Tibial nerve (tissue), 4 donors: Measurements from ENCODE around the gene NDUFA1. TPM values are rescaled to one million over a fixed set of nuclear protein-coding genes. Genes with fewer than 3 reads are reported as not detected.

ENCODE experiments used
- DNase-seq, 2 donors: peaks; one replicate each; pipeline ENCODE4 v3.0.0-alpha.2; 2019; ENCODE audit warnings: low spot score in 2 of 2
- H3K27ac ChIP-seq, 4 donors: fragments of 200-600 bp; sonication (generic) in 3 of 4; one replicate each; pipeline ENCODE4 v1.5.1; 2017 to 2019; ENCODE audit warnings: mild to moderate bottlenecking in 1 of 4
- H3K27me3 ChIP-seq, 2 donors: fragments of 200-600 bp; sonication (generic) in 1 of 2; one replicate each; pipeline versions ENCODE4 v1.5.1 to v1.6.0; 2017 to 2019
- H3K36me3 ChIP-seq, 3 donors: fragments of 200-600 bp; sonication (generic); one replicate each; pipeline ENCODE4 v1.5.1; 2018 to 2019
- H3K4me1 ChIP-seq, 4 donors: fragments of 200-600 bp; sonication (generic) in 3 of 4; one replicate each; pipeline ENCODE4 v1.5.1; 2017 to 2019
- H3K4me3 ChIP-seq, 4 donors: fragments of 200-600 bp; sonication (generic) in 3 of 4; one replicate each; pipeline ENCODE4 v1.5.1; 2017 to 2019; ENCODE audit warnings: mild to moderate bottlenecking in 1 of 4, moderate library complexity in 1 of 4
- H3K9me3 ChIP-seq, 4 donors: fragments of 200-600 bp; sonication (generic) in 3 of 4; one replicate each; pipeline ENCODE4 v1.5.1; 2017 to 2019
- EP300 ChIP-seq, 2 donors: sonication (generic); formaldehyde crosslinking; IDR thresholded peaks; one replicate each; pipeline ENCODE4 v1.6.1; 2017; ENCODE audit warnings: antibody characterized with exemption in 2 of 2, mild to moderate bottlenecking in 1 of 2
- POLR2A ChIP-seq, 2 donors: fragments of 450-650 bp; IDR thresholded peaks; one replicate each; pipeline ENCODE4 v1.6.1; 2017; ENCODE audit warnings: antibody characterized with exemption in 2 of 2, mild to moderate bottlenecking in 2 of 2, moderate library complexity in 2 of 2
- WGBS, 2 donors: methylation state at CpG; one replicate each; pipeline ENCODE4 v1.1.5; 2018; 5-methylcytosine and 5-hydroxymethylcytosine counted together
- total RNA-seq, 4 donors: library from RNA; depleted of rRNA; stranded (reverse); fragments of >200 nt; gene quantifications; one replicate each; pipeline ENCODE4 v1.1.0, GENCODE V29; 2016
- TF ChIP-seq, protein P1 (sequence below), 5 experiments: fragments of 200-600 bp in 3 of 5; fragments of 450-650 bp in 2 of 5; sonication (generic) in 3 of 5; IDR thresholded peaks; one replicate each; pipeline ENCODE4 v1.5.1; 2016 to 2019; ENCODE audit warnings: antibody characterized with exemption in 5 of 5, mild to moderate bottlenecking in 3 of 5, moderate library complexity in 2 of 5

NDUFA1 gene
- total RNA-seq, 4 donors from 2014 or later = 36.3 to 50.9 (median 42.7) TPM

DNA sequence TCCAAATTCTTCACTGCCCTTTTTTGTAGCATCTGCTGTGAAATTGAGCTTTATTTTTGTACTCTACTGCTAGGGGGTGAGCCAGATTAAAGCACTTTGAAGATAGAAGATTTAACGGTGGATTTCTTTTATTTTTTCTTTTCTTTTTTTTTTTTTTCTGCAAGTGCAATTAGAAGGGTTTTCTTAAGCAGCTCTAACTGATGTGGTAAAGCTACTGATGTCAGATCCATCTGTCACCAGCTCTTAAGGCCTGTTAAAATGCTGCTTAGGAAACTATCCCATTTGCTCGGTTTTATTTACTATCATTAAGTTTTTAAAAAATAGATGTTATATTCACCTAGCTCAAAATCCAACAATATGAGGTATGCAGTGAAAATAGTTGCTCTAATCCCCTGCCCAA, 7.1 kb downstream of the NDUFA1 start:
- WGBS, 2 donors = 59 to 75% methylated on average over 2 of the region's 2 CpGs
- Histone ChIP-seq H3K27me3 (no peaks in the 10 kb centered on the region), H3K9me3 (no peaks in the 10 kb centered on the region), H3K36me3 (peaks cover 0 to 24% (median 0%) of the 10 kb centered on the region in 3 donors), H3K27ac (no peak overlapping the region), H3K4me3 (no peak overlapping the region), H3K4me1 (no peaks in the 10 kb centered on the region)
- TF ChIP-seq POLR2A (IDR thresholded peaks at IDR 0.05) (no peak), EP300 (IDR thresholded peaks at IDR 0.05) (no peak)
- TF ChIP-seq, protein P1, sequence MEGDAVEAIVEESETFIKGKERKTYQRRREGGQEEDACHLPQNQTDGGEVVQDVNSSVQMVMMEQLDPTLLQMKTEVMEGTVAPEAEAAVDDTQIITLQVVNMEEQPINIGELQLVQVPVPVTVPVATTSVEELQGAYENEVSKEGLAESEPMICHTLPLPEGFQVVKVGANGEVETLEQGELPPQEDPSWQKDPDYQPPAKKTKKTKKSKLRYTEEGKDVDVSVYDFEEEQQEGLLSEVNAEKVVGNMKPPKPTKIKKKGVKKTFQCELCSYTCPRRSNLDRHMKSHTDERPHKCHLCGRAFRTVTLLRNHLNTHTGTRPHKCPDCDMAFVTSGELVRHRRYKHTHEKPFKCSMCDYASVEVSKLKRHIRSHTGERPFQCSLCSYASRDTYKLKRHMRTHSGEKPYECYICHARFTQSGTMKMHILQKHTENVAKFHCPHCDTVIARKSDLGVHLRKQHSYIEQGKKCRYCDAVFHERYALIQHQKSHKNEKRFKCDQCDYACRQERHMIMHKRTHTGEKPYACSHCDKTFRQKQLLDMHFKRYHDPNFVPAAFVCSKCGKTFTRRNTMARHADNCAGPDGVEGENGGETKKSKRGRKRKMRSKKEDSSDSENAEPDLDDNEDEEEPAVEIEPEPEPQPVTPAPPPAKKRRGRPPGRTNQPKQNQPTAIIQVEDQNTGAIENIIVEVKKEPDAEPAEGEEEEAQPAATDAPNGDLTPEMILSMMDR (IDR thresholded peaks at IDR 0.05) = no peak
- DNase-seq = no peak

DNA sequence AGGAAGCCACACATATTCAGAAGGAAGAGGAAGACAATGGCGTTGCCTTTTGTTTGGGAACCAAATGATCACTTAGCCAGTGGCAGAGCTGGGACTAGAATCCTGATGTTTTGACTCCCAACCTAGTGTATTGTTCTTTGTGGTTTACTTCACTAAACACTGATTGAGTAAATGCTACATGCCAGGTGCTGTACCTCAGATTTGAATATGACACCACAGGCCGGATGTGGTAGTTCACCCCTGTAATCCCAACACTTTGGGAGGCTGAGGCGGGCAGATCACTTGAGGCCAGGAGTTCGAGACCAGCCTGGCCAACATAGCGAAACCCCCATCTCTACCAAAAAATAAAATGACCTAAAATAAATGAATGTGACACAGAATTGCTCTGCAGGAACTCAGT, 8.4 kb downstream of the NDUFA1 start:
- no peaks in the 10 kb centered on the region for H3K4me1 ChIP-seq
- WGBS, 2 donors = 81 to 89% methylated on average over 4 to 5 of the region's 5 CpGs
- H3K4me3 ChIP-seq = no peak overlapping the region
- TF ChIP-seq POLR2A (IDR thresholded peaks at IDR 0.05) = no peak
- TF ChIP-seq, protein P1 (IDR thresholded peaks at IDR 0.05) = no peak
- no peak for TF ChIP-seq EP300 (IDR thresholded peaks at IDR 0.05)
- H3K27me3 ChIP-seq = no peaks in the 10 kb centered on the region
- no peaks in the 10 kb centered on the region for H3K9me3 ChIP-seq
- no peak overlapping the region for H3K27ac ChIP-seq
- no peak for DNase-seq
- H3K36me3 ChIP-seq = peaks cover 0 to 24% (median 0%) of the 10 kb centered on the region in 3 donors

DNA sequence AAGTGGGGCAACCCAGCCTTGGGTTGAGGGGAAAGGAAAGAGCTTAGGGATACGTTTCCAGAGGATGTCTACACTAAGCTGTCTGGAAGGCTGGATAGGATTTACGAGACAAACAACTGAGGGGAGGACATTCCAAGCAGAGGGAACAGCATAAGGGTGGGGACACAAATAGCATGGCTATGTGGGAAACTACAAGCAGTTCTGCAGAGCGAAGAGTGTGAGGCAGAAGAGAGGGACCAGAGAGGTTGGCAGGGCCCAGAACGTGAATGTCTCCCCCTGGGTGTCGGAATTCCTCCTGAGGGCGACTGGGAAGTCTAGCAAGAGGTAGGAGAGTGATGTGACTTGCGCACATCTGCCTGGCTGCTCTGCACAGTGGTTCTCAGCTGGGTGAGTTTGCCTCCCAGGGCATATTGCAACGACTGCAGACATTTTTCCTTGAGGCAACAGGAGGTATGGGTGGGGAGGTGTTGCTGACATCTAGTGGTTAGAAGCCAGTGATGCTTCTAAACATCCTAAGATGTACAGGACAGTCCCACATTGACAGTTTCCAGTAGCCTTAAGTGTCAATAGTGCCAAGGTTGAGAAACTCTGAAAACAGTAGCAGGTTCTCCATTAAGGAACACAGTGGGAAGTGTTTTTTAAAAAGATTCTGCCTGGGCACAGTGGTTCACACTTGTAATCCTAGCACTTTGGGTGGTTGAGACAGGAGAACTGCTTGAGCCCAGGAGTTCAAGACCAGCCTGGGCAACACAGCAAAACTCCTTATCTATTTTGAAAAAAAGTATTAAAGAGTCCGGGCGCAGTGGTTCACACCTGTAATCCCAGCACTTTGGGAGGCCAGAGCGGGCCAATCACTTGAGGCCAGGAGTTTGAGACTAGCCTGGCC, 9.2 kb downstream of the NDUFA1 start:
- Histone ChIP-seq H3K4me3 (no peak overlapping the region), H3K27me3 (no peaks in the 10 kb centered on the region), H3K4me1 (no peaks in the 10 kb centered on the region), H3K9me3 (no peaks in the 10 kb centered on the region), H3K36me3 (peaks cover 0 to 18% (median 0%) of the 10 kb centered on the region in 3 donors), H3K27ac (no peak overlapping the region)
- TF ChIP-seq, protein P1 (IDR thresholded peaks at IDR 0.05) = peak; percentile 36 to 52 (median 41)
- no peak for TF ChIP-seq POLR2A (IDR thresholded peaks at IDR 0.05)
- no peak for TF ChIP-seq EP300 (IDR thresholded peaks at IDR 0.05)
- 57 to 68% methylated on average over 10 to 11 of the region's 11 CpGs for WGBS, 2 donors
- DNase-seq = peak in 1 of 2 donors; percentile 9

DNA sequence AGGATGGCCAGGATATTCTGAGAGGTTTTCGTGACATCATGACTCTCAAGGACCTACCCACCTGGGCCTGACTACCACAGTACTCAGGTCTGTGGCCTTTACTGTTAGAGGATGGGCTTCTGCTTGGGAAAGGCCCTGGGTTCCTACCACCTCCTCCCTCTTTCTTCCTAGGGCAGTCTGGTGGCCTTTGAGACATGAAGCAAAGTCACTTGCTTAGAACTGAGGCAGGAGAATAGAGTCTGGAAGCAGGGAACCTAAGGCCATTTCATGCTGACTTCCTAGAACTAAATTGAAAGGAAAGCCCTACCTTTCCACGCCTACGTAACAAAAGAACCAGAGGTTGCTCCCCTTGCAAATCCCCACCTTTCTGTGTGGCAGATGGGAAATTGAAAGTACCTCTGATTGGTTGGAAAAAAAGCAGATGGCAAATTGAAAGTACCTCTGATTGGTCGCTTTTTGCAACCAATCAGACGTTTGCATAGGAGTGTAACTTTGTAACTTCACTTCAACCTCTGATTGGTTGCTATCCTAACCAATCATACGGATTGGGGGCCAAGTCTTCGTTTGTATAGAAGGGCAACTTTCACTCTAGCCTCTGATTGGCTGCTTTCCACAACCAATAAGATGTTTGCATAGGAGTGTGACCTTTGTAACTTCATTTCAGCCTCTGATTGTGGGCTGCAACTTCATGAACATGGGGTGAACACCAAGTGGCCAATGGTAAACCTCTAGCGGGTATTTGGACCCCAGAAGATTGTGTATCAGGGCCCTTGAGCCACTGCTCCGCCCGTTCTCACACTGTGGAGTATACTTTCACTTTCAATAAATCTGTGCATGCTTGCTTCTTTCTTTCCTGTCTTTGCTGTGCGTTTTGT, 14.2 kb downstream of the NDUFA1 start:
- no peak overlapping the region for H3K4me3 ChIP-seq
- 77 to 85% methylated on average over 10 to 11 of the region's 11 CpGs for WGBS, 2 donors

More for the DNA sequence above, 14.2 kb downstream of the NDUFA1 start:
- H3K27me3 ChIP-seq = peaks cover 0 to 7% of the 10 kb centered on the region in 2 donors
- H3K4me1 ChIP-seq = peaks cover 0 to 5% (median 0%) of the 10 kb centered on the region in 4 donors
- no peaks in the 10 kb centered on the region for H3K36me3 ChIP-seq
- no peak for DNase-seq
- TF ChIP-seq, protein P1 (IDR thresholded peaks at IDR 0.05) = no peak
- no peak for TF ChIP-seq POLR2A (IDR thresholded peaks at IDR 0.05)
- TF ChIP-seq EP300 (IDR thresholded peaks at IDR 0.05) = no peak
- no peak overlapping the region for H3K27ac ChIP-seq
- no peaks in the 10 kb centered on the region for H3K9me3 ChIP-seq
